ENCODE data around the gene NPTN.

NPTN gene

DNA sequence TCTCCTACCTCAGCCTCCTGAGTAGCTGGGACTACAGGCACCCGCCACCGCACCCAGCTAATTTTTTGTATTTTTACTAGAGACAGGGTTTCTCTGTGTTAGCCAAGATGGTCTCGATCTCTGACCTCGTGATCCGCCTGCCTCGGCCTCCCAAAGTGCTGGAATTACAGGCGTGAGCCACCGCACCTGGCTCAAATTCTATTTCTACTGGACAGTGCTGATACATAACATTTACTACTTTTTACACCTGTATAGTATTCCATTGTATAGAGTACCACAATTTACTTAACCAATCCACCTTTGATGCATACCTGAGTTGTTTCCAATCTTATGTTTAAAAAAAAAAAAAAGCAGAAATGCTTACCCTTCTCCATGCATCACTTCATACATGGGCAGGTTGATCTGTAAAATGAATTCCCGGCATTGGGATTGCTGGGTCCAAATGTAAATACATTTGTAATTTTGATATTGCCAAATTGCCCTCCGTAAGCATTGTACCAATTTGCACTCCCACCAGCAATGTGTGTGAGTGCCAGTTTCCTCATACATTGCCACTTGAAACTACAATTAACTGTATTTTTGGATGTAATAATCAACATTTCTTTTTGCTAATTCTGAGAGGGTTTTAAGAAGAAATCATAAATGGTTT, 94.5 kb downstream of the NPTN start:
- Histone ChIP-seq H3K4me3 (IDR thresholded peaks at IDR 0.05; ENCODE audit: insufficient read depth, low read depth, low read length) (no peak overlapping the region), H3K79me2 (ENCODE audit: insufficient read depth, low read depth) (no peaks in the 10 kb centered on the region), H3K36me3 (ENCODE audit: insufficient read depth) (no peaks in the 10 kb centered on the region), H3K27ac (no peak overlapping the region), H3K4me2 (no peak overlapping the region), H4K20me1 (ENCODE audit: insufficient read depth) (no peaks in the 10 kb centered on the region), H2AFZ (ENCODE audit: low read depth) (no peak overlapping the region), H3K9ac (no peak overlapping the region), H3K4me1 (ENCODE audit: low read depth, poor library complexity, severe bottlenecking) (no peaks in the 10 kb centered on the region), H3K27me3 (ENCODE audit: insufficient read depth, low read depth) (no peaks in the 10 kb centered on the region)
- TF ChIP-seq, protein P1, sequence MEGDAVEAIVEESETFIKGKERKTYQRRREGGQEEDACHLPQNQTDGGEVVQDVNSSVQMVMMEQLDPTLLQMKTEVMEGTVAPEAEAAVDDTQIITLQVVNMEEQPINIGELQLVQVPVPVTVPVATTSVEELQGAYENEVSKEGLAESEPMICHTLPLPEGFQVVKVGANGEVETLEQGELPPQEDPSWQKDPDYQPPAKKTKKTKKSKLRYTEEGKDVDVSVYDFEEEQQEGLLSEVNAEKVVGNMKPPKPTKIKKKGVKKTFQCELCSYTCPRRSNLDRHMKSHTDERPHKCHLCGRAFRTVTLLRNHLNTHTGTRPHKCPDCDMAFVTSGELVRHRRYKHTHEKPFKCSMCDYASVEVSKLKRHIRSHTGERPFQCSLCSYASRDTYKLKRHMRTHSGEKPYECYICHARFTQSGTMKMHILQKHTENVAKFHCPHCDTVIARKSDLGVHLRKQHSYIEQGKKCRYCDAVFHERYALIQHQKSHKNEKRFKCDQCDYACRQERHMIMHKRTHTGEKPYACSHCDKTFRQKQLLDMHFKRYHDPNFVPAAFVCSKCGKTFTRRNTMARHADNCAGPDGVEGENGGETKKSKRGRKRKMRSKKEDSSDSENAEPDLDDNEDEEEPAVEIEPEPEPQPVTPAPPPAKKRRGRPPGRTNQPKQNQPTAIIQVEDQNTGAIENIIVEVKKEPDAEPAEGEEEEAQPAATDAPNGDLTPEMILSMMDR (conservative IDR thresholded peaks at IDR 0.05; ENCODE audit: low read depth, low read length) = no peak

DNA sequence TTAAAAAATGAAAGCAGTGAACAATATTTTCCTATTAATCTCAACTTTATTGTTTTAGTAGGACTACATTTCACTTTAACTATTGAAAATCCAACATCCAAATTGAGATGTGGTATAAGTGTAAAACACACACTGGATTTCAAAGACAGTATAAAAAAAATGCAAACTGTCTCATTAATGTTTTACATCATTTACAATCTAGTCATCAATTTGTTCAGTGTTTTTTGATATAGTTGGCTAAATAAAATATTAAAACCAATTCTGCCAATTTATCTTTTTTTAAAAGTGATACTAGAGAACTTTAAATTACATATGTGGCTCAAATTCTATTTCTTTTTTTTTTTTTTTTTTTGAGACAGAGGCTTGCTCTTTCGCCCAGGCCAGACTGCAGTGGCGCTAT, 95.1 kb downstream of the NPTN start:
- TF ChIP-seq, protein P1 (conservative IDR thresholded peaks at IDR 0.05; ENCODE audit: low read depth, low read length) = no peak
- Histone ChIP-seq H3K4me2 (no peak overlapping the region), H4K20me1 (ENCODE audit: insufficient read depth) (no peaks in the 10 kb centered on the region), H3K4me1 (ENCODE audit: low read depth, poor library complexity, severe bottlenecking) (no peaks in the 10 kb centered on the region), H3K36me3 (ENCODE audit: insufficient read depth) (no peaks in the 10 kb centered on the region), H3K9ac (no peak overlapping the region), H3K4me3 (IDR thresholded peaks at IDR 0.05; ENCODE audit: insufficient read depth, low read depth, low read length) (no peak overlapping the region), H2AFZ (ENCODE audit: low read depth) (no peak overlapping the region), H3K79me2 (ENCODE audit: insufficient read depth, low read depth) (no peaks in the 10 kb centered on the region), H3K27me3 (ENCODE audit: insufficient read depth, low read depth) (no peaks in the 10 kb centered on the region), H3K27ac (no peak overlapping the region)

DNA sequence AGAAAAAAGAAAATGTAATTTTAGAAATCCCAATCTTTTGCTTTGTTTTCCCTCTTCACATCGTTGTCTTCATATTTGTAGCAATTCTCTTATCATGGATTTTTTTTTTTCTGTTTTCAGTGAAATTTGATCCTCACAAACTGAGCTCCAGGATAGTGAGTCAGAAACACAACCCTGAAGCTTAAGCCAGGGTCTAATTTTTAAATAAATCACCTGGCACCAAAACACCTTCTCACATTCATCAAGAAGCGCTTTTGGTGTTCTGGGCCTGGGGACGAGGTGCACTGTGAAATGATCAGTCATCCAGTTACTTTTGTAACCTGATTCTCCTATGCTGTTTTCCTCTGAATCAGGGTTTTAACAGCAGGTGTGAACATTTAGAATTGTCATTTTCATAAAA, 102.5 kb downstream of the NPTN start:
- Histone ChIP-seq H3K4me2 (no peak overlapping the region), H3K27me3 (ENCODE audit: insufficient read depth, low read depth) (no peaks in the 10 kb centered on the region), H3K27ac (no peak overlapping the region), H3K9ac (no peak overlapping the region), H3K36me3 (ENCODE audit: insufficient read depth) (no peaks in the 10 kb centered on the region), H3K4me1 (ENCODE audit: low read depth, poor library complexity, severe bottlenecking) (no peaks in the 10 kb centered on the region), H3K79me2 (ENCODE audit: insufficient read depth, low read depth) (no peaks in the 10 kb centered on the region), H4K20me1 (ENCODE audit: insufficient read depth) (no peaks in the 10 kb centered on the region), H2AFZ (ENCODE audit: low read depth) (no peak overlapping the region), H3K4me3 (IDR thresholded peaks at IDR 0.05; ENCODE audit: insufficient read depth, low read depth, low read length) (no peak overlapping the region)
- TF ChIP-seq, protein P1 (conservative IDR thresholded peaks at IDR 0.05; ENCODE audit: low read depth, low read length) = no peak

DNA sequence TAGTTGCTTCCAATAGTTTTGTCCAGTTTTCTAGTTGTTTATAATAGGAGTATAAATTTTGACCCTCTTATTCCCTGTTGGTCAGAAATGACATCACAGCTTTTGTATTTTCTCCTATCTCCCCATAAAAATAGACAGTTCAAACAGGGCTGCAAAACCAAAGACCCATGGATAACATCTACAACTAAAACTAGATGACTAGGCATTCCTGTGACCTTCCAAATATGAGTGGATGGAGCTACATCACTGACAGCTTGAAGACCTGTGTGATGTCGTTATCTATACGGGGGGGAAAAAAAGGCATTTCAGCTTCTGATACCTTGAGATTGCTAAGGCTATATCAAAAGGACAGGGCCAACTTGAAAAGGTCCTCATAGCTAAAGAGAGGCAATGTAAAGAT, 105.6 kb downstream of the NPTN start:
- Histone ChIP-seq H3K9ac (no peak overlapping the region), H3K4me2 (no peak overlapping the region)
- TF ChIP-seq, protein P1 (conservative IDR thresholded peaks at IDR 0.05; ENCODE audit: low read depth, low read length) = no peak

More for the DNA sequence above, 105.6 kb downstream of the NPTN start:
- no peaks in the 10 kb centered on the region for H3K27me3 ChIP-seq (ENCODE audit: insufficient read depth, low read depth)
- no peak overlapping the region for H3K4me3 ChIP-seq (IDR thresholded peaks at IDR 0.05; ENCODE audit: insufficient read depth, low read depth, low read length)
- no peaks in the 10 kb centered on the region for H3K4me1 ChIP-seq (ENCODE audit: low read depth, poor library complexity, severe bottlenecking)
- H4K20me1 ChIP-seq (ENCODE audit: insufficient read depth) = no peaks in the 10 kb centered on the region
- H3K36me3 ChIP-seq (ENCODE audit: insufficient read depth) = no peaks in the 10 kb centered on the region
- H3K27ac ChIP-seq = no peak overlapping the region
- H2AFZ ChIP-seq (ENCODE audit: low read depth) = no peak overlapping the region
- no peaks in the 10 kb centered on the region for H3K79me2 ChIP-seq (ENCODE audit: insufficient read depth, low read depth)

All from KMS-11 (cell line).